Measurements from ENCODE around the gene SMARCD3.

Gene SMARCD3

DNA sequence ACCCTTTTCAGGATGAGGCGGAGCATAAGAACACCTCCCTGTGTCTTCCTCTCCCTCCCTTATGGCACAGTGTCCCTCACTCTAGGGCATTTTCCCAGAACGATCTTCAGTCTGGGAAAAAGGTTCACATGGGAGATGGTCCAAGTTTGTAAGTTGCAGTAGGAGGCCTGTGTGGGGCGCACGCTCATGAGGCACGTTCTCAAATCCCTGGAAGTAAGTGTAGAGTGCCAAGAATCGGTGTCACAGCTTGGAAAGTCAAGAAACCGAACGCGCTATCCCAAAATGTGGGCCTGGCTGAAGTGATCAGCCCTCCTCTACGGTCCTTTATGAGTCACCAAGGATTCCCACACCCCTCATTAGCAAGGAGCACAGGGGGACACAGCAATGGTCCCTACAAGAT lies 23.9 kb upstream of the SMARCD3 start:
- DNase-seq: no peak

DNA sequence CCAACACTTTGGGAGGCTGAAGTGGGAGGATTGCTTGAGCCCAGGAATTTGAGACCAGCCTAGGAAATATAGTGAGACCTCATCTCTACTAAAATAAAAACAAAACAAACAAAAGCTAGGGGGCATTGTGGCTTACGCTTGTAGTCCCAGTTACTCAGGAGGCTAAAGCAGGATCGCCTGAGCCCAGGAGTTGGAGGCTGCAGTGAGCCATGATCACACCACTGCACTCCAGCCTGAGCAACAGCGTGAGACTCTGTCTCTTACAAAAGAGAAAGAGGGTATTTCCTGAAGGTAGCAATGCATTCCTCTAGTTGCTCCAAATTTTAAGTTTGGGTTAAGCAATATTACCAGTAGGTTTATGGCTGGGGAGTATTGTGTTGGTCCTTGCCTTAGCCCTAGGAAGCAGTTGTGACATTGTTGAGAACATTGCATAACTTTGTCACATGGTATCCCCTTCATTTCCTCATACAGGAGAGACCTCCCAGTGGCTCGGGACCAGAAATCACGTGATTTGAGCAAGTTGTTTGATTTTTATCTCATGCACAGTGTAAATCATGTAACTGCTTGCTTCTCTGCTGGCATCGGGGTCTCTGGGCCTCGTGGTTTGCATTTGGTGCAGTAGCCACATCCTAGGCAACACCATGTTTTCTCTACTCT lies 23.3 kb upstream of the SMARCD3 start:
- no peak for DNase-seq

DNA sequence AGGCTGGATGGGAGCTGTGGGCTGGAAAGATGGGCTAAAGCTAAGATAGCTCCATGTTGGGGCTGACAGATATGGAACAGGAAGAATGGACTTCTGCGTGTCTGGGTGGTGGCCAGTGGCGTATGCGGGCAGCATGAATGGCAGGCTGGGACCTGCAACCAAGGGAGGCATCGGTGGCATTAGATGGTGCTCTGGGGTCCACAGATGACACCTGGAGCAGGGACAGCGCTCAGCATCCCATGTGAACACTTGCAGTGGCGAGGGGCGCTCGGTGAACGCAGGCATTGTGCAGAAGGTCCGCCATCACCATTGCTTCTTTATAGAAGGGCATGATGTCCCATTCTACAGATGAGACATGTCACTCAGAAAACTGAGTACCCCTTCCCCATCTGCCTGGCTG lies 21.0 kb upstream of the SMARCD3 start:
- no peak for DNase-seq

DNA sequence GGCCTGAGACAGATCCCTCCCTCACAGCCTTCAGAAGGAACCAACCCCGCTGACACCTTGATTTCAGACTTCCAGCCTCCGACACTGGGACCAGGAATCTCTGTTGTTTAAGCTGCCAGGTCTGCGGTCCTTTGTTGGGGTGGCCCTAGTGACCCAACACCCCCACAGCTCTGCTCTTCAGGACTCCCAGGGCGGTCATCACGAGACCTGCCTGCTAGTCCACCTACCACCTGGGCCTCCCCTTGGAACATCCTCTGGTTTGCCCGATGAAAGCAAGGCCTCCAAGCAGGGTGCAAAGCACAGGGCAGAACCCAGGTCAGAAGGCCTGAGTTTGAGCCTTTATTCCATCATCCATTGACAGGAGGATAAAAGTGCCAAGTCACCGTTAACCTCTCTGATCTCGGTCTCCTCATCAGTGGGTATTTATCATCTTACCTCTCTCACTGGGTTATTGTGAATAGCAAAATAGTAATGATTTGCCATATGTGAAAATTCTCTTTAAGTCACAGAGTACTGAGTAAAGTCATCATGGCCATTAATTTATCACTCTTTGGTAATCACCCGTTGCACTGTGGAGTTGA lies 16.9 kb upstream of the SMARCD3 start:
- no peak for DNase-seq

DNA sequence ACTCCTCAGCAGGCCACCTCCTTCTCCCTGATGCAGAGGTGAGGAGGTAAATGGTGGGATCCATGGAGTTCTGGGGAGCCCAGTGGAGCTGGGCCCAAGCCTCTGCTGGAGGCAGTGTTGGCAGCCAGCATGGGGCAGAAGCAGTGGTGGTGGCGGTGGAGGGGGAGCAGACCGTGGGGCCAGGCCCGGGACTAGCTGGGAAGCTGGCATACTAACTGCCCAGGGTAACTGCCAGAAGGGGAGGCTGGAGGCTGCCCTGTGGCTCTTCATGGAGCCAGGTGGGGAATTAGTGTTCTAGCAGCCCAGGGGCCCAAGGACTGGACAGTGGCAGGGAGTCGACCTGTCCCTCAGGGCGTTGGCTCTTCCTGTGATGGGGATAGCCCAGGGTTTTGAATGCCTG lies 16.1 kb upstream of the SMARCD3 start:
- DNase-seq: no peak

DNA sequence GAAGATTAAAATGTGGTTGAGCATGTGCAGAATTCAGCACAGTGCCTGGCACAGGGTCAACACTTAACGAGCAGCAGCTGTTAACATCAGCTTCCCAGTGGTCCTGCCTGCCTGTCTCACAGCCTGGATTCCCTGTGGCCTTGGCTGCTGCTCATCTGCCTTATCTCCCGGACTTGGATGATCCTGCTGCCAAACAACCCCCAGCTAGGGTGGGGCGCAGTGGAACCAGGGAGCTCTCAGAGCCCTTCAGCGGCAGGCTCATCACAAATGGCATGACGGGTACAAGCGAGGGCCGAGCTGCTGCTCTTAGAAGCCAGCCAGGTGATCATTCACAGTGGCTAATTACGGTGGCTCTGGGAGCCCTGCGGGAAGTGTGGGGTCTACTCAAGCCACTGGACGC lies 13.0 kb upstream of the SMARCD3 start:
- no peak for DNase-seq

DNA sequence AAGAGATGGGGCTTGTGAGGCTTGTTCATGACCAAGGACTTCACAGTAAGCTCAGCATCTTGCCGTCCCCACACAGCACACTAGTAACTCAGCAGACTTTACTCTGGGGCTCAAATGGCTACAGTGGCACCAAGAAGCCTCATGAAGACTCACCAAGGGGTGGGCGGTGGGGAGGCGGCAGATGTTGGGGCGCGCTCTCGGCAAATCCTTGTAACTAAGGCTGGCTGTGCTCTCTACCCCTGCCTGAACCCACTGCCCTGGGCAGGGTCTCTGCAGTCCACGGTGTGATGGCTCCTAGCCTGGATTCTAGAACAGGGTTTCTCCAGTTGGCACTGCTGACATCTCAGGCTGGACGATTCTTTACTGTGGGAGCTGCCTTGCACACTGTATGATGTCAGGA lies 12.4 kb upstream of the SMARCD3 start:
- no peak for DNase-seq

DNA sequence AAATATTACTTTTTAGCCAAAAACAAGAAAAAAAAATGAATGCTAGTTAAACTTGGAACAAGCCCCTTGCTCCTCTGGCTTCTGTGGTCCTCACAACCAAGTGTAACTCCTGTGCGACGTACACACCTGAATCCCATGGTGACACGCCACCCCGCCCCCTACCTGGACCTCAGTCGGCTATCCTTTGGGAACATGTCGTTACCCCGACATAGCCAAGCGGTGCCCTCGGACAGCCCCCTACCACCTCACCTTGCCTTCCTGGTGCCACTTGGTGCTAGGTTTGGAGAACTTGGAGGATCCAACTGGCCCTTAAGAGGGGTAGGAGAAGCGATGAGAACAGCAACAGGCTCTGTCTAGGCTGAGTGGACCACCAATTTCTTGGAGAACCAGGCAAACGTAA lies 12.0 kb upstream of the SMARCD3 start:
- DNase-seq: no peak

DNA sequence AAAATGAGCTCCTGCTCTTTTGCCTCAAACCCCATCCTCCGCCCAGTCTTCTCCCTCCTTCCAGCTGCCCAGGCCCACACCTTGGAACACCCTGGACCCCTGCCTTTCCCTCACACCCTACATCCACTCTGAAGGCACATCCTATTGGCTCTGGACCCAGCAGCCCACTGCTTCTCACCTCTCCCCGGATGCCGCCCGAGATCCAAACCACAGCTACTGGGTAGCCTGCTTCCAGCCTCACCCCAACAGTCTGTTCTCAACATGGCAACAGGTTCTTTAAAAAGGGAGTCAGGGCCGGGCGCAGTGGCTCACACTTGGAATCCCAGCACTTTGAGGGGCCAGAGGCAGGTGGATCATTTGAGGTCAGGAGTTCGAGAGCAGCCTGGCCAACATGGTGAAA lies 9.5 kb upstream of the SMARCD3 start:
- DNase-seq: no peak

DNA sequence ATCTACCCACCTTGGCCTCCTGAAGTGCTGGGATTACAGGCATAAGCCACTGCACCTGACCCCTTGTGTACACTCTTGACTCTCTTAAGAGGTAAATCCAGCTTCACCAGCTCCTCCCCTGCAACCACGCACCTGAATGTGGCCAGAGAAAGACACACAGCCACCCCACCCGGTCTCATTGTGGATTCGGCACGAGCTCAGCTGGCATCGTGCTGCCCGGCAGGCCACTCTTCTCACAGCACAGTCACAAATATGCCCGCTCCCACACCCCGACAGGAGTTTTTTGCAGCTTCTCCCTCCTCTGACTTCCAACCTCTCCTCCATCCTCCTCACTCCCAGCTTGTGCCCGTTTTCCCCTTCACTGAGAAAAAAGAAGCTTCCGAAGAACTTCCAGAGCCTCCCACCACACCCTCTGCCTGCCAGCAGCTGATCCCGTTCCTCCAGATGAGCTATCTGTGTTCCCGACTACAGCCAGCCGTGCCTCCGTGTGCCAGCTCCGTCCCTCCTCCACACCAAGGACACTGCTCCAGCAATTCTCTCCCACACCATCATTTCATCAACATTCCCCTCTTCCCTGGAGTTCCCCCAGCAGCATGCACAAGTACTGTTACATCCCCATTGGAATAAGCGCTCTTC lies 8.0 kb upstream of the SMARCD3 start:
- DNase-seq: no peak

DNA sequence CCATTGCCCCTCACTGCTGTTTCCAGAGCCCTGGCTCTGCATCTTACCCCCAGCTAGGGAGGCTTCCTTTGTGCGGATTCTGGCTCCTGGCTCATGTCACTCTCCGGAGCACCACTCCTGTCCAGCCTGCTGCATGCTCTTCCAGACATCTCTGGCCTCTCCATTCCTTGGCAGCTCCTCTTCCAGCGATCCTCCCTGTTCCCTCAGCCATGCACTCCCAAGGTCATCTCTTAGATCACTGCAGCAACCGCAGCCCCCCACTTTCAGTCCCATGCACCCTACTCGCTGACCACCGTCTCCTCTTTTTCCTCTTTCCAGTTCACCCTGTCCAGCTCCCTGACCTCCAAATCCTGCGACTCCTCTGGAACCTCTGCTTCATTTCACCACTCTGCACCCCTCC lies 6.9 kb upstream of the SMARCD3 start:
- no peak for DNase-seq

DNA sequence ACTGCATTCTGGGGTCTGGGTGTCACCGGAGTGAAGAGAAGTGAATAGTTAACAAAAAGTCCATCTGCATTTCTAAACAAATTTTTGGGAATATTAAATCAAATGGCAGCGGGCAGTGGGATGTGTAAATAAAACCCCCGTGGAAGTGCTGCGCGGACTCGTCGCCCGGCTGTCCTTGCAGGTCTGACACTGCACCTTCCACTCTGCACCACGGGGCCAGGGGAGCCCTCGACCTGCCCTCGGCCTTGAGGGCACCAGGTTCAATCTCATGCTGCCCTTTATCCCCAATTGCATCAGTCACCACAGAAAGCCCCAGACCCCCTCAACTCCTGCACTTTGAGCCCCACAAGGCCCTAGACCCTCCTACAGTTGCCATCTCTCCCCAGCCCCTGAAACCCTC lies 6.4 kb upstream of the SMARCD3 start:
- DNase-seq: no peak

DNA sequence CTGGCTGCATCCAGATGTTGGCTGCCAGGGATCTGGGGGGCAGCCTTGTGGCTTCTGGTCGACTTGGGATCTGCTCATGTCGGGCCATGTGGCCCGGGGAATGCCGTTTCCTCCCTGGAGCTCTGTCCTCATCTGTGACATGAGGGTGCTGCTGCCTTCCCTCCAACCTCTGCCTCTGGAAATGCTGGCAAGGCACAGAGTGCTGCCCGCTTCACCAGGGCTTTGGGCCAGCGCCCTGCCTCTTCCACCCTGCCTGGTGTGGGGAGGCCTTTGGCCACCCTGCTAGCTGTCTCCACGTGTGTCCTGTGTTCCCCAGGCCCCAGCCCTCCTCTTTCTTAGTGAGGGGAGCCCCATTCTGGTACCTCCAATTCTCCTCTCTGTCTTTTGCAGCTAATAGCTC lies 5.8 kb upstream of the SMARCD3 start:
- no peak for DNase-seq

DNA sequence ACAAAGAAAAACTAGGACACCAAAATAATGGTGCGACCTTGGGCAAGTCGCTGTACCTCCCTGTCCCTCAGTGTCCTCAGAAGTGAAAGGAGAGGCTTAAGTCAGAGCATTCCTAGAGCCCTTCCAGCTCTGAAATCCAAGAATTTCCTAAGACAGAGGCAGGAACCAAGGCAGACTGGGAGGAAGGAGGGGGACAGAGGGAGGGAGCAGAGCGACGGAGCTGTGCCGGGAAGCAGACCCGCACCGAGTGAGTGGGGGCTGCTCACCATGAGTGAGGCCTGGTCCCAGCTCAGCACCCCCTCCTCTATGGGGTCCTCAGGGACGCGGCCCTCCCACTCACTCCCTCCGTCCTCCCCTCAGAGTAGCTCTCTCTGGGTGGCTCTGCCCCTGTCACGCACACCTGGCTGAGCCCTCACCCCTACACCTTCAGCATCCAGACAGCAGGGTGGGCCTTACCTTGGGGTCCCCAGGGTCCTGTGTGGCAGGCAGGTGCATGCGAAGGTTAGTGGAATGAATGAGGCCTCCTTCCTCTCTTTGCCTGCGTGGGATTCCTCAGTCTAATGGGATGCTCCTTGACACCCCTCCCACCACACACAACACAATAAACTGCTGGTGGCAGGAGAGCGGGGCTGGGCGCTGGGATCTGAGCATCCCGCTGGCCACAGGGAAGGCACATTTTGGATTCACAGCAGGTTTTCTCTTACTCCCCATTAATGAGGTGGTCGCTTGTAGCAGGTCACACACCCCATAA lies 4.6 kb upstream of the SMARCD3 start:
- DNase-seq: no peak

DNA sequence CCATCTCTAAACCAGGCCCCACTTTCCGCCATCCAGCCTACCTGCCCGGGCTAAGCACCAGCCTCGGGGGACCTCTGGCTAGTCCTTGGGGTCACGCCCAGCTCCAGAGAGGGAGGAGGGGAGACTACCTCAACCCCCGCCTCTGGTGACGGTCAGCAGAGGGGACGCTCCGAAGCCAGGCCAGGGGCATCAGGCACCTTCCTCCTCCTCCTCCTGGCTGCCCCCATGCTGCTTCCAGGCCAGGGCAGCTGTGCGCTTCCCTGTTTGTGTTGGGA lies 4.0 kb upstream of the SMARCD3 start:
- no peak for DNase-seq

DNA sequence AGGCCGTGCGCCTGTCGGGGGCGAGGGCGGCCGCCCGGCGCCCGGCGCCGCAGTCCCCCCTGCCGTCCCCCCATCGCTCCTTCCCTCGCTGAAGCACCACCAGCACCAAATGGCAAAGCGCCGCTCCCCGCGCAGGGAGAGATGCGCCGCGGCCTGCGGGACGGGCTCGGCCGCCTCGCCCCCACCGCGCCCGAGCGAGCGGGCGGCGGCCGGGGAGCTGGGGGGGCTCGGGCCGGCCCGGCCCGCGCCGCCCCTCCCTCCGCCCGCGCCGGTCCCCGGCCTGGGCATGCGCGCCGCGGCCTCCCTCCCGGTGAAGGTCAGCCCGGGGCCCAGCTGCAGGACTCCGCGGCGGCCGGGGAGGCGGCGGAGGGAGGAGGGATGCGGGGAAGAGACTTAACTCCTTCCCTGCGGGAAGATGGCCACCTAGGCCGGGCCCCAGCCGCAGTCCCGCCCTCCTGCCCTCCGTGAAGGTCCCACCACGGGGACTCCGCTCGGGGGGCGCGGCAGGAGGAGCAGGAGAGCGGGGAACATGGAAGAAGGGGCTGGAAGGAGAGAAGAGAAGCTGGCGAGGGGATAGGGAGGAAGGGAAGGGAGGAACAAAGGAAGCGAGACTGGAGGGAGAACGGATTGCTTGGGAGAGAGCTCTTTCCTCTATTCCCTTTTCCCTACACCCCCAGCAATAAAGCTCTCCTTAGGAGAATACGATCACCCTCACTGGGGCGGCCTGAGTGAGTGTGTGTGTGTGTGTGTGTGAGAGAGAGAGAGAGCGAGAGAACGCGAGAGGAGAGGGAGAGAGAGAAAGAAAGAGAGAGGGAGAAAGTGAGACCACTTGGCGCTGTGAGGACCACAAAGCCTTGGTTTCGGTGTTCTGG lies 3.4 kb upstream of the SMARCD3 start:
- peak; percentile 90 for DNase-seq

DNA sequence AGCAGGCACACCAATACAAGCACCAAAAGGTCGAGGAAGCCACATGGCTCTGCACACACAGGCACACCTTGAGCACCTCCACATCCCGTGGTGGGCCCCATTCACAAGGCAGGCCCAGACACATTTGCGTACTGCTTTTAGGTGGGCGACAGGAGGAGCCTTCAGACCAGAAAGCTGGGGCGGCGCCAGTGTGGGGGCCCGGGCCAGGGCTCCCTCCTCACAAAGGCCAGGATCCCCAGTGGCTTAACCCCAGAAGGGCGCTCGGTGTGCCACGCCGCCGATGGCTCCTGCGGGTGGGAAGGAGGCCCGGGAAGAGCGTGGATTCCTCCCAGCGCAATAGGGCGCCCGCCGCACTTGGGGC lies 2.8 kb upstream of the SMARCD3 start:
- no peak for DNase-seq

DNA sequence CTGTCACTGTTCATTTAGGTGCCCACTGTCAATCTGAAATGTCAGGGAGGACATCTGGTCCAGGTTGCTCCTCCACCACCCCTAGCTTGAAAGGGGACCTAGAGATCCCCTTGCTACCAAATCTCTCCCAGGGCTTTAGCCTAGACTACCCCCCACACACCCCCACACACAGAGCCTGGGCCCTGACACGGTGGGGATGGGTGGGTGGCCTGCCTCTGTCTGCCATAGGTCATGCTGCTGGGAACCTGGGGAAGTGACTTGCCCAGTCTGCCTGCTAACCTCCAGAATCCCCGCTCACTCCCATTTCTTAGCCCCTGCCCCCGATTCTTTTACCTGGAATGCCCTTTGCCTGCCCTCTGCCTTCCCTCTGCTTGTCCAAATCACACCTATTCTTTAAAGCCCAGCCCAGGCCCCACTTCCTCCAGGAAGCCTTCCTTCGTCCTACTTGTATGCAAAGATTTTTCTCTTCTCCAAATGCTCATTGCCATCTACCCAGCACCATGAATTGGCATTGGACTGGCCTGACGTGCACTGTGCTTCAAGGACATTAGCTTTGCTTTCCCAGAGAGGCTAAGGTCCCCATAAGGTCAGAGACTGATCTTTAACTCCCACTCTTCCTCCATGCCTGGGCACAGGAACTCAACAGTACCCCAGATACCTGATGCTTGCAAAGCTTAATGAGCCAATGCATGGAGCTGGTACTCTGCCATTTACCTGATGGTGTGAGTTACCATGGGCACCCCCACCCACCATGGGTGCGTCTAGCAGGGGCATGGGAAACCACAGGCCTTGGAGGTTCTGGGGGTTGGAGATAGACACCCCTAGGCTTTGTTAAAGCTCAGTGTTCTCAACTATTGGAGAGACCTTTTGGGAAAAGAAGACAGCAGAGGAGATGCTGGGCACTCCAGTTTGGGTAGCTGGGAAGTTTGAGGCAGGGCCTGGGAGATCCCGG lies 2.0 kb upstream of the SMARCD3 start:
- DNase-seq: no peak

DNA sequence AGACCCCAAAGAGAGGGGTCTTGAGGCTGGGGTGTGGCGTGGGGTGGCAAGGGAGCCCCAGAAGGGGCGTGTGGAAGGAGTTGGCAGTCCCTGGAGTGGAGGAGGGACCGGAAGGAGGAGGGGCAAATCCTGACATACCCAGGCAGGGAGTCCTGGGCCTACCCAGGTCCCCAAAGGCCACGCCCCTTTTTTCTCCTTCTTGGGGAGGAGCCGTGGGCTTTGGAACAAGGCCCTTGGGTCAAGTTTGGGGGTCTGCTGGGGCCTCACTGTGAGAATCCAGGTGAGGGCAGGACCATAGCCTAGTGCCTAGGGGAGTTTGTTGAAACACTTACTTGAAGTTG lies 1.2 kb upstream of the SMARCD3 start:
- peak; percentile 74 for DNase-seq

DNA sequence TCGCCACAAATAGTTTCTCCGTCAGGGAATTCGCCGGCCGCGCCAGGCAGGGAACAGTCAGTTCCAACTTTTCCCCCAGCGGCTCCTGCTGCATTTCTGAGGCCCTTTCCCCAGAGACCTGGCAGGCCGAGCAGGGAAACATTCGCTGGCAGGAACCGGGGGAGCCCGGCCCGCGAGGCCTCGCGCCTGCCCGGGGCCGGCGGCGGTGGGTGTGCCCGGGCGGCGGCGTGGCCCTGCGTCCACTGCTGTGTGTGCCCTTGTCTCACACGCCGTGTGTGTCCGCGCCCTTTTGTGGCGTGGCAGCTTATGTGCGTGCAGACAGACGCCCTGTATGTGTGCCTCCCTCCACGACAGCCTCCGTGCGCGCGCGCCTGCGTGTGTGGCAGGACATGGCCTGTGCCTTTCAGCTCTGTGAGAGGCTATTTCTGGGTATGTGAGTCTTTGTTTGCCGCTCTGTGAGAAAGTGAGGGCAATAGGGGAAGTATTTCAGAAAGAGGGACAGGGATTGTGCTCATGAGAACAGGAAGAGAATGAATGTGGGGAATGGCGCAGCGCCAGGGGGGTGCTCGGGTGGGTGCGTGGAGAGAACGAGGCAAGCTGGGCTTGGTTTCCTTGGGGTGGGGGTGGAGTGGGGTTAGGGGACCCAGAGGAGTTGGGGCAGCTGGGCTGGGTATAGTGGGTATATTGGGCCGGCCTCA lies 689 bp upstream of the SMARCD3 start:
- DNase-seq: peak; percentile 83

DNA sequence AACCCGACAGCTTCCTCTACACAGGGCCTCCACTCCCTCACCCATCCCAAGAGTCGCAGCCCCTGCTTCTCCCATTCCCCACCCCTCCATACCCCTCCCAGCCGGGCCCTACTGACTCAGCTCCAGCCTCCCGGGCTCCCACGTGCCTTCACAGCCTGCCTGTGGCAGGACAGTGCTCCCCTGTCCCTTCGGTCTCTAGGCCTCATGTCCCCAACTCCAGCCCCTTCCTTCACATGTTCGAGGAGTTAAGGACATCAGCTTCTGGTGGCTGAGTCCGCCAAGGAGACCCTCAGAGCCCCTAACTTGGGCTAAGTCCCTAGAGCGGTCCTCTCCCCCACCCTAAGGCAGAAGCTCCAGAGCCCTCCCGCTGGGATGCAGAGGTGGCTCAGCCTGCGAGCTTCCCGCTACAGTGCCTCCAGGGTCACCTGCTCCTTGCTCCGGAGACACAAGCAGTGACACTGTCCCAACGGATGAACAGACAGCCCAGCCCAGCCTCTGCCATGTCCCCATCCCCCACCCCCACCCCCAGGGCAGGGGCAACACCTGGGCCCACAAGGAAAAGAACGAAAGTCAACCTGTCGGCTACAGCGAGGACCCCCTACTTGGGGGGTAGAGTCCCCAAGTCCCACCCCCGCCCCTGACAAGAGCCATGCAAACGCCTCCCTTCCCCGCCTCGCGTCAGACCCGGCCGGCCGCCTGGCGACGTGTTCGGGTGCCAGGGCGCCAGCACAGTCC lies 716 bp downstream of the SMARCD3 start:
- DNase-seq: peak; percentile 57

Data from right forelimb (tissue), 1 donor.